ENCODE results near the gene C17orf58.
A peak's percentile ranks its signal among the peaks of the same experiment; 100 is the strongest.

Gene C17orf58

DNA sequence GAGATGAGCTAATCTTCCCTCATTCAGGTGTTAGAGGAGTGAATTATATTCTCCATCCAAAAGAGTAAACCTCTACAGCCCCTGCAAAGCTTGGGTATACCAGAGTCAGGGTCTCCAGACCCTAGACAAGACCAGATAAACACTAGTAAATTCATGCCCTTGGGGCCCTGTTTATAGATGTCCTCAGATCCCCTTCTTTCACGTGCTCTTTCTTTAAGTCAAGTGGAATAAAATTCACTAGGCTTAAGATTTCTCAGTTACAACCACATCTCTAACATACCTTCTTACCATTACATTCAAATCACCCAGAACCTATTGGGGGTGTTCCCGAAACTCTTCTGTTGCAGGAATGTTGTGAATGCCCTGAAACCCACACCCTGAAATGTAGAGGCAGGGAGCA lies 2.2 kb upstream of the C17orf58 start:
- no peak for TF ChIP-seq ZFX (IDR thresholded peaks at IDR 0.05; ENCODE audit: borderline replicate concordance)
- TF ChIP-seq, protein P1, sequence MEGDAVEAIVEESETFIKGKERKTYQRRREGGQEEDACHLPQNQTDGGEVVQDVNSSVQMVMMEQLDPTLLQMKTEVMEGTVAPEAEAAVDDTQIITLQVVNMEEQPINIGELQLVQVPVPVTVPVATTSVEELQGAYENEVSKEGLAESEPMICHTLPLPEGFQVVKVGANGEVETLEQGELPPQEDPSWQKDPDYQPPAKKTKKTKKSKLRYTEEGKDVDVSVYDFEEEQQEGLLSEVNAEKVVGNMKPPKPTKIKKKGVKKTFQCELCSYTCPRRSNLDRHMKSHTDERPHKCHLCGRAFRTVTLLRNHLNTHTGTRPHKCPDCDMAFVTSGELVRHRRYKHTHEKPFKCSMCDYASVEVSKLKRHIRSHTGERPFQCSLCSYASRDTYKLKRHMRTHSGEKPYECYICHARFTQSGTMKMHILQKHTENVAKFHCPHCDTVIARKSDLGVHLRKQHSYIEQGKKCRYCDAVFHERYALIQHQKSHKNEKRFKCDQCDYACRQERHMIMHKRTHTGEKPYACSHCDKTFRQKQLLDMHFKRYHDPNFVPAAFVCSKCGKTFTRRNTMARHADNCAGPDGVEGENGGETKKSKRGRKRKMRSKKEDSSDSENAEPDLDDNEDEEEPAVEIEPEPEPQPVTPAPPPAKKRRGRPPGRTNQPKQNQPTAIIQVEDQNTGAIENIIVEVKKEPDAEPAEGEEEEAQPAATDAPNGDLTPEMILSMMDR (IDR thresholded peaks at IDR 0.05): no peak
- no peak overlapping the region for H3K27ac ChIP-seq

DNA sequence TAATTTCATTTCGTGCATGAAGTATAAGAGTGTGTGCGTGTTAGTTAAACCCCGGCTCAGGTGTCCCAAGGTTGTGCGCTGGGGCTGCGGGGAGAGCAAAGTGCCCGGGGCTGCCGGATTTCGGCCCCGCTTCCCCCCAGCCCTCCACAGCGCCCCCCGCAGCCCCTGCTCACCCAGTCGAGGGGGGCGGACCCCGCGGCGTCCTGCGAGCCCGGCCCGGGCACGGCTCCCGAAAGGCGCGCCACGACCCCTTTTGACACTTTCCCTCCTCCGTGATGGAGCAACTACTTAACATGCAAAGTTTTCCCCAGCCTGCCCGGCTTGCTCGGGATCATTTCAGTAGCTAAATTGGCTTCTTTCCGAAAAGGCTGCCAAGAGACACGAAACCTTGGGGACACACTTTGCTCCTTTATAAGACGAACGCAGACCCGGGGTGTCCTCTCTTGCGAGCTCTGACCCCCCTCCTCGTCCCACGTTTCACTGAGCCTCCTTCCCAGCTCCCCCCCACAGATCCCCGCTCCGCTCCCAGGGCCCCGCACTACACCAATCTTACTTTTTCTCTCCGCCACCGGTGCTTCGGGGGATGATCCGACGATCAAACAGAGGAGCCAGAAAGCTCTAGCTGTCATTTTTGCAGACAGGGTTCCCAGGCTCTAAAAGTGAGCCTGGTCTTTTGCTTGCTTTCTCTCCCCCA lies 552 bp downstream of the C17orf58 start:
- TF ChIP-seq ZFX (IDR thresholded peaks at IDR 0.05; ENCODE audit: borderline replicate concordance): no peak
- TF ChIP-seq, protein P1 (IDR thresholded peaks at IDR 0.05): no peak
- no peak overlapping the region for H3K27ac ChIP-seq

DNA sequence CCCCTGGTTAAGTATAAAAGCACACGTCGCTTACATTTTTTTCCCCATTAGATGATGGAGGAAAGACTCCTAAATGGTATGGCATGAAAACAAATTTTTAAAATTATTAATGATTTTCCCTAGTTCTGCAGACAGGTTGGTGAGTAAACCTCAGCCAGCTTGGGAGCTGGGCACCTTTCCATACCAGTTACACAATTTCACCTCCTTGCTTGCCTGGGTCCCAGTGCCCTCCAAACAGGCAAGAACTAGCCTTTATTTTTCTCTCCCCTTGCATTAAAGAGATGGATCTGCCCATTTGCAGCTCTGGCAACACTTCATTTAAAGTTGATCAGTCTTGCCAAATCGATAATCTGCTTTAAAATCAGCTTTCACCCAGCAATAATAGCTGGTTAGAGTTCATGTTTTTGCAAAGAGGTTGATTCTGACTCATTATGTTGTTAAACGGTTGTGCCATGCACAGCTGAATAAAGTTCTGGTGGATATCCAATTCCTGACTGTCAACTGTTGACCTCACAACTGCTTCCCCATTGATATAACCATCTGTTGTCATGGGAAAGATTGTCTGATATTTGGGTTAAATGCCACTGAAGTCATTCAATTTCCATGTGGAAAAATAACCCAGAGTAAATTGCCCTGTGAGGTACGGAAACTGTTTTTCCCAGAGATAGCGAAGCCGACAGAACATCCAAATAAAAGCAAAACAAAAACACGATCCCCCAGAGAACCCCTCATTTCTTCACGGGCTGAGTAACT lies 1.3 kb downstream of the C17orf58 start:
- H3K27ac ChIP-seq: peak overlapping the region; percentile 96
- no peak for TF ChIP-seq ZFX (IDR thresholded peaks at IDR 0.05; ENCODE audit: borderline replicate concordance)
- TF ChIP-seq, protein P1 (IDR thresholded peaks at IDR 0.05): no peak

DNA sequence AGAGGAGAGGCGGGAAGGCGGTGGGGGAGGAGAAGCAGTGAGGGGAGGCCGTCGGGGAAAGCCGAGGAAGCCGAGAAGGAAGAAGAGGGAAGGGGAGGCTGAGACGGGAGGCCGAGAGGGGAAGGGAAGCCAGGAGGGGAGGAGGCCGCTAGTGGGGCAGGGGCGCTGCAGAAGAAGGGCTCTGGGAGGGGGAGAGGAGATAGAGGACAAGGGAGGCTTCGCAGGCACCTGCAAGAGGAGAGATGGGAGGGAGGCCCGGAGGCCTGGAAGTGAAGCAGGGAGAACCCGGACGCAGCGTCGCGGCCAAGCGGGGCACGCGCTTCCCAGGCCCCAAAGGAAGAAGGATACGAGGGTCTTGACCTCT lies 2.3 kb downstream of the C17orf58 start:
- peak overlapping the region; percentile 96 for H3K27ac ChIP-seq
- no peak for TF ChIP-seq ZFX (IDR thresholded peaks at IDR 0.05; ENCODE audit: borderline replicate concordance)
- TF ChIP-seq, protein P1 (IDR thresholded peaks at IDR 0.05): no peak

DNA sequence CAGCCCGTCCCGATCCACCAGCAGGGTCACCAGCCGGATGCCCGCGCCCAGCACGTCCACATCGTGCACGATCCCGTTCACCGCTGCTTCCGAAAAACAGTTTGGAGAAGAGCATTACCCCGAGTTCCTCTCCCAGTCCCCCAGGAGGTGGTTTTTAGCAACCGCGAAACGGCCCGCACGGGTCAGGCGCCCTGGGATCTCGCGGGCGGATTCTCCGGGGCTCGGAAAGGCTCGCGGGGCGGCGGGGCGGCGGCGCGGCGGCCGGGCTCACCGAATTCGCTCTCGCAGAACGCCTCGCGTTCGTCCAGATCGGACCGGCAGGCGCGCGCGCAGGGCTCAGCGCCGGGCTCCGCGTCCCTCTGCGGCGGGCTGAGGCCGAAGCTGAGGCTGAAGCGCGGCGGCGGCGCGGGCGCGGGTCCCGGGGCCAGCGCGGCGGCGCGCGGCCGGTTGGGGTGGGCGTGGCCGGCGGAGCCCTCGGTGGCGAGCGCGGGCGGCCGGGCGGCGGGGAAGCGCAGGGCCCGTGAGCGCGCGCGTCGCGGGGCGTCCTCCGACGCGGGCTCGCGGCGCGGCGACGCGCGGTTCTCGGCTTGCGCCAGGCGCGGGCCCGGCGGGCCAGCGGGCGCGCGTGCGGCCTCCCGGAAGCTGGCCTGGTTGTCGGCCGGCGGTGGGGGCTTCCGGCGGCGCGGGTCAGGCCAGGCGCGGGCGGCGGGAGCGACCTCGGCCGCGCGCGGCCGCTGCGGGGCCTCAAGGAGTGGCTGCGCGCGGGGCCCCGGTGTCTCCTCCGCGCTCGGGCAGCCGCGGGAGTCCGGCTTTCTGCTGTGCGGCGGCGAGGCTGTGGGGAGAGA lies 2.9 kb downstream of the C17orf58 start:
- TF ChIP-seq, protein P1 (IDR thresholded peaks at IDR 0.05): no peak
- TF ChIP-seq ZFX (IDR thresholded peaks at IDR 0.05; ENCODE audit: borderline replicate concordance): no peak

DNA sequence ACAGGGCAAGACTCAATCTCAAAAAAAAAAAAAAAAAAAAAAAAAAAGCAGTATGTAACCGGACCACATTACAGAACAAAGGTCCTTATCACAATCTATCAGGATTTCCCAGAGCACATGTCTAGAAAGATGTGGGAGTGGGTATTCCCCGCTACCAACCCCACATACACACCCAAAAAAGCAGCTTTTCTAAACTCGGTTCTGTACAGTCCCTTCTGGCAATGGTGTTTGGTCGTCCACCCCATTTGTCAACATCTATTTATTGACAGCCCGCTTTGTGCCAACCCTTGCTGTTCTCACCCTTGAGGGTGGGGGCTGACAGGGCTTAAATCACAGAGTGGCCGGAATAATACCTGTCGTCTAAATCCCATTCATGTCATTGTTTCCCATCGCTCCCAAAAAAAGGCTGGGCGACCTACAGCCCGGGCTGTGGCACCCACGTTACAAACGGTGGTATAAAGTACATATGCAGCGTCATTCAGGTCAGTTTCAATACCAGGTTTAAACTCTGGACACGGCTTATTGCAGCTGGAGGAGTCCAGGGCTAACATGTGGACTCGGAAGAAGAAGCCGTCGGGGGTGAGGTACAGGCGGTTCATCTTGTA lies 3.6 kb downstream of the C17orf58 start:
- peak overlapping the region; percentile 96 for H3K27ac ChIP-seq
- TF ChIP-seq, protein P1 (IDR thresholded peaks at IDR 0.05): no peak
- TF ChIP-seq ZFX (IDR thresholded peaks at IDR 0.05; ENCODE audit: borderline replicate concordance): no peak

More for the DNA sequence above, 2.9 kb downstream of the C17orf58 start:
- H3K27ac ChIP-seq: peak overlapping the region; percentile 96

All from 22Rv1 (cell line).